GM23338 (cell line): ENCODE measurements around the gene GET3.

Experiments
- CREB1 ChIP-seq: fragments of 250-450 bp; sonication (Bioruptor Pico); IDR thresholded peaks from 2 replicates; pipeline ENCODE4 v1.5.0; 2020; ENCODE audit warnings: low read depth, mild to moderate bottlenecking, moderate library complexity
- CTCF ChIP-seq, 2 experiments: fragments of 200-600 bp in 1 of 2; sonication (generic) in 1 of 2; conservative IDR thresholded peaks; 2 replicates each; pipeline versions ENCODE4 v1.5.1 to v1.6.1; 2016 to 2017; ENCODE audit warnings: antibody characterized with exemption in 2 of 2, low read depth in 2 of 2, mild to moderate bottlenecking in 2 of 2, moderate library complexity in 1 of 2
- EZH2 ChIP-seq: fragments of 200-600 bp; sonication (generic); IDR thresholded peaks from one replicate; pipeline ENCODE4 v1.8.0; 2017; ENCODE audit warnings: antibody characterized with exemption, mild to moderate bottlenecking, low read depth; ENCODE audit not compliant: unreplicated experiment
- EZH2phosphoT487 ChIP-seq: fragments of 200-600 bp; sonication (generic); IDR thresholded peaks from one replicate; pipeline ENCODE4 v1.8.1; 2018; ENCODE audit warnings: antibody characterized with exemption; ENCODE audit not compliant: unreplicated experiment
- JUNB ChIP-seq: IDR thresholded peaks from one replicate; pipeline ENCODE4 v1.6.1; 2016; ENCODE audit warnings: antibody characterized with exemption; ENCODE audit not compliant: unreplicated experiment
- NANOG ChIP-seq: IDR thresholded peaks from 2 replicates; pipeline ENCODE4 v1.6.1; 2016; ENCODE audit warnings: antibody characterized with exemption, borderline replicate concordance
- POLR2AphosphoS5 ChIP-seq: IDR thresholded peaks from 2 replicates; pipeline ENCODE4 v1.6.1; 2016; ENCODE audit warnings: antibody characterized with exemption, low read depth
- STAT1 ChIP-seq: IDR thresholded peaks from one replicate; pipeline ENCODE4 v1.6.1; 2016; ENCODE audit warnings: antibody characterized with exemption; ENCODE audit not compliant: unreplicated experiment
- TF ChIP-seq, protein P1 (sequence below): IDR thresholded peaks from 2 replicates; pipeline ENCODE4 v1.6.1; 2016; ENCODE audit warnings: antibody characterized with exemption
- TF ChIP-seq, protein P2 (sequence below): IDR thresholded peaks from one replicate; pipeline ENCODE4 v1.6.1; 2018; ENCODE audit warnings: antibody characterized with exemption; ENCODE audit not compliant: unreplicated experiment

DNA sequence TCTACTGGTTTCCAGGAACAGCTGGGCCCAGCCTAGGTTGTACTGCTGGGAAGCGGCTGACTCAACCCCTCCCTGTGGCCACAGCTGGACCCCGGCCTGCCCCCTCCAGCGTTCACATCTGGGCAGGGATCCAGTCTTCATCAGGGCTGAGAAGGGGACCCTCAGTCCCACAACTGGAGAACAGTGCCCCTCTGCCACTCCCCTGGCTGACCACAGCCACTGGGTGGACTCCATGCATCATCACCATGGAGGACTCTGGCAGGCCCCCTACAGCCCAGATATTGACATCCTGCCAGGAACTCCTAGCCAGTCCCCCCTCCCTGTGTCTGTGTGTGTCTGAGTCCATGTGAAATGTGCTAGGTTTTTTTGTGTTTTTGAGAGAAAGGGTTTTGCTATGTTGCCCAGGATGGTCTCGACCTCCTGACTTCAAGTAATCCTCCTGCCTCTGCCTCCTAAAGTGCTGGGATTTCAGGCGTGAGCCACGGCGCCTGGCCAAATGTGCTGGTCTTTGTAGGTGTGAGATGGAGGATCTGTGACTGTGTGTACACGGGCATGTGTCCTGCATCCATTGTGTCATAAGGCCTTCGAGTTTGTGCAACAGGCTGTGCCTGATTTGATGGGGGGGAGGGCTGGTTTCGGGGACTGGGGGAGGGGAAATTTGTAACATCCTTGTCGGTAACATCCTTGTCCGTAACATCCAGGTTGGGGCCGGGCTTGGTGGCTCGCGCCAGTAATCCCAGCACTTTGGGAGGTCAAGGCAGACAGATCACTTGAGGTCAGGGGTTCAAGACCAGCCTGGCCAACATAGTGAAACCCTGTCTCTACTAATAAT, 42.1 kb downstream of the GET3 start:
- TF ChIP-seq EZH2 (no peak), CTCF (conservative IDR thresholded peaks at IDR 0.05; ENCODE audit: low read depth in 2 of 2) (peak; percentile 17 to 37; a peak in 3 of 4 replicates), POLR2AphosphoS5 (no peak), NANOG (no peak), EZH2phosphoT487 (no peak), JUNB (no peak), STAT1 (no peak), CREB1 (no peak)
- TF ChIP-seq, protein P1, sequence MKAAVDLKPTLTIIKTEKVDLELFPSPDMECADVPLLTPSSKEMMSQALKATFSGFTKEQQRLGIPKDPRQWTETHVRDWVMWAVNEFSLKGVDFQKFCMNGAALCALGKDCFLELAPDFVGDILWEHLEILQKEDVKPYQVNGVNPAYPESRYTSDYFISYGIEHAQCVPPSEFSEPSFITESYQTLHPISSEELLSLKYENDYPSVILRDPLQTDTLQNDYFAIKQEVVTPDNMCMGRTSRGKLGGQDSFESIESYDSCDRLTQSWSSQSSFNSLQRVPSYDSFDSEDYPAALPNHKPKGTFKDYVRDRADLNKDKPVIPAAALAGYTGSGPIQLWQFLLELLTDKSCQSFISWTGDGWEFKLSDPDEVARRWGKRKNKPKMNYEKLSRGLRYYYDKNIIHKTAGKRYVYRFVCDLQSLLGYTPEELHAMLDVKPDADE, result no peak
- TF ChIP-seq, protein P2, sequence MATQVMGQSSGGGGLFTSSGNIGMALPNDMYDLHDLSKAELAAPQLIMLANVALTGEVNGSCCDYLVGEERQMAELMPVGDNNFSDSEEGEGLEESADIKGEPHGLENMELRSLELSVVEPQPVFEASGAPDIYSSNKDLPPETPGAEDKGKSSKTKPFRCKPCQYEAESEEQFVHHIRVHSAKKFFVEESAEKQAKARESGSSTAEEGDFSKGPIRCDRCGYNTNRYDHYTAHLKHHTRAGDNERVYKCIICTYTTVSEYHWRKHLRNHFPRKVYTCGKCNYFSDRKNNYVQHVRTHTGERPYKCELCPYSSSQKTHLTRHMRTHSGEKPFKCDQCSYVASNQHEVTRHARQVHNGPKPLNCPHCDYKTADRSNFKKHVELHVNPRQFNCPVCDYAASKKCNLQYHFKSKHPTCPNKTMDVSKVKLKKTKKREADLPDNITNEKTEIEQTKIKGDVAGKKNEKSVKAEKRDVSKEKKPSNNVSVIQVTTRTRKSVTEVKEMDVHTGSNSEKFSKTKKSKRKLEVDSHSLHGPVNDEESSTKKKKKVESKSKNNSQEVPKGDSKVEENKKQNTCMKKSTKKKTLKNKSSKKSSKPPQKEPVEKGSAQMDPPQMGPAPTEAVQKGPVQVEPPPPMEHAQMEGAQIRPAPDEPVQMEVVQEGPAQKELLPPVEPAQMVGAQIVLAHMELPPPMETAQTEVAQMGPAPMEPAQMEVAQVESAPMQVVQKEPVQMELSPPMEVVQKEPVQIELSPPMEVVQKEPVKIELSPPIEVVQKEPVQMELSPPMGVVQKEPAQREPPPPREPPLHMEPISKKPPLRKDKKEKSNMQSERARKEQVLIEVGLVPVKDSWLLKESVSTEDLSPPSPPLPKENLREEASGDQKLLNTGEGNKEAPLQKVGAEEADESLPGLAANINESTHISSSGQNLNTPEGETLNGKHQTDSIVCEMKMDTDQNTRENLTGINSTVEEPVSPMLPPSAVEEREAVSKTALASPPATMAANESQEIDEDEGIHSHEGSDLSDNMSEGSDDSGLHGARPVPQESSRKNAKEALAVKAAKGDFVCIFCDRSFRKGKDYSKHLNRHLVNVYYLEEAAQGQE, result peak; percentile 5
